Measurements from ENCODE around the gene TRMO. TPM values are rescaled to one million over a fixed set of nuclear protein-coding genes. Genes with fewer than 3 reads are reported as not detected.

TRMO gene
- total and polyA plus RNA-seq, 9 of the 15 experiments (the other 6 are each of a cell fraction or from before 2014, with no cell fraction given) = 5.6 to 22.4 (median 16.2) TPM

GRCh38 chr9:97921959-97922724 lies at the start of gene TRMO (continued):
- TF ChIP-seq STAT5A (IDR thresholded peaks at IDR 0.05; ENCODE audit: borderline replicate concordance, low read length) (peak; percentile 49; the same call in 1 of the 2 replicates), CEBPB (tag; IDR thresholded peaks at IDR 0.05) (peak; percentile 24; the same call in 1 of the 2 replicates), COPS2 (conservative IDR thresholded peaks at IDR 0.05) (no peak), FOXA3 (CRISPR knock-in tag; conservative IDR thresholded peaks at IDR 0.05 in 1 of 2, IDR thresholded peaks at IDR 0.05 in 1 of 2) (peak; percentile 5 to 60; a peak in 2 of 4 replicates), ATF1 (CRISPR knock-in tag; IDR thresholded peaks at IDR 0.05) (no peak; the same call in none of the 2 replicates), ATF1 (tag; IDR thresholded peaks at IDR 0.05) (peak; percentile 100), PCBP1 (IDR thresholded peaks at IDR 0.05; ENCODE audit: low read depth, low read length, poor library complexity, severe bottlenecking) (no peak), OTX1 (CRISPR knock-in tag; IDR thresholded peaks at IDR 0.05) (peak; percentile 95; the same call in 1 of the 2 replicates), MYC (IDR thresholded peaks at IDR 0.05; ENCODE audit: low read depth, low read length) (peak; percentile 95), MYC (CRISPR knock-in tag; IDR thresholded peaks at IDR 0.05; ENCODE audit: borderline replicate concordance, low read depth) (peak; percentile 97), ZBTB26 (CRISPR knock-in tag; IDR thresholded peaks at IDR 0.05) (no peak; the same call in 1 of the 2 replicates), ZNF184 (CRISPR knock-in tag; IDR thresholded peaks at IDR 0.05) (no peak), GATA2 (CRISPR knock-in tag; IDR thresholded peaks at IDR 0.05) (no peak), SOX6 (IDR thresholded peaks at IDR 0.05) (peak; percentile 91), SMAD3 (CRISPR knock-in tag; conservative IDR thresholded peaks at IDR 0.05) (peak; percentile 77; the same call in 1 of the 2 replicates), TEAD2 (tag; IDR thresholded peaks at IDR 0.05) (no peak), SIX5 (IDR thresholded peaks at IDR 0.05; ENCODE audit: borderline replicate concordance in 1 of 2, insufficient read depth in 1 of 2, low read depth in 1 of 2, low read length in 2 of 2) (no peak; a peak in 1 of 4 replicates), CHD2 (IDR thresholded peaks at IDR 0.05; ENCODE audit: low read depth, low read length) (no peak; the same call in 1 of the 2 replicates), JUNB (CRISPR knock-in tag; conservative IDR thresholded peaks at IDR 0.05) (peak; percentile 100), CBX3 (IDR thresholded peaks at IDR 0.05; ENCODE audit: borderline replicate concordance in 1 of 2, low read length in 2 of 2) (peak in 1 of 2 experiments; percentile 76; a peak in 1 of 3 replicates), ZBTB17 (CRISPR knock-in tag; IDR thresholded peaks at IDR 0.05) (peak; percentile 88), SIN3A (IDR thresholded peaks at IDR 0.05; ENCODE audit: borderline replicate concordance in 2 of 2, control insufficient read depth in 1 of 2, low read depth in 2 of 2, low read length in 2 of 2) (peak; percentile 94 to 95; a peak in 3 of 4 replicates)
- TF ChIP-seq, protein P1, sequence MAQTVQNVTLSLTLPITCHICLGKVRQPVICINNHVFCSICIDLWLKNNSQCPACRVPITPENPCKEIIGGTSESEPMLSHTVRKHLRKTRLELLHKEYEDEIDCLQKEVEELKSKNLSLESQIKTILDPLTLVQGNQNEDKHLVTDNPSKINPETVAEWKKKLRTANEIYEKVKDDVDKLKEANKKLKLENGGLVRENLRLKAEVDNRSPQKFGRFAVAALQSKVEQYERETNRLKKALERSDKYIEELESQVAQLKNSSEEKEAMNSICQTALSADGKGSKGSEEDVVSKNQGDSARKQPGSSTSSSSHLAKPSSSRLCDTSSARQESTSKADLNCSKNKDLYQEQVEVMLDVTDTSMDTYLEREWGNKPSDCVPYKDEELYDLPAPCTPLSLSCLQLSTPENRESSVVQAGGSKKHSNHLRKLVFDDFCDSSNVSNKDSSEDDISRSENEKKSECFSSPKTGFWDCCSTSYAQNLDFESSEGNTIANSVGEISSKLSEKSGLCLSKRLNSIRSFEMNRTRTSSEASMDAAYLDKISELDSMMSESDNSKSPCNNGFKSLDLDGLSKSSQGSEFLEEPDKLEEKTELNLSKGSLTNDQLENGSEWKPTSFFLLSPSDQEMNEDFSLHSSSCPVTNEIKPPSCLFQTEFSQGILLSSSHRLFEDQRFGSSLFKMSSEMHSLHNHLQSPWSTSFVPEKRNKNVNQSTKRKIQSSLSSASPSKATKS (CRISPR knock-in tag; IDR thresholded peaks at IDR 0.05) = peak; percentile 64; the same call in 1 of the 2 replicates
- TF ChIP-seq, protein P2, sequence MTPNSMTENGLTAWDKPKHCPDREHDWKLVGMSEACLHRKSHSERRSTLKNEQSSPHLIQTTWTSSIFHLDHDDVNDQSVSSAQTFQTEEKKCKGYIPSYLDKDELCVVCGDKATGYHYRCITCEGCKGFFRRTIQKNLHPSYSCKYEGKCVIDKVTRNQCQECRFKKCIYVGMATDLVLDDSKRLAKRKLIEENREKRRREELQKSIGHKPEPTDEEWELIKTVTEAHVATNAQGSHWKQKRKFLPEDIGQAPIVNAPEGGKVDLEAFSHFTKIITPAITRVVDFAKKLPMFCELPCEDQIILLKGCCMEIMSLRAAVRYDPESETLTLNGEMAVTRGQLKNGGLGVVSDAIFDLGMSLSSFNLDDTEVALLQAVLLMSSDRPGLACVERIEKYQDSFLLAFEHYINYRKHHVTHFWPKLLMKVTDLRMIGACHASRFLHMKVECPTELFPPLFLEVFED (CRISPR knock-in tag; conservative IDR thresholded peaks at IDR 0.05) = no peak; the same call in 1 of the 2 replicates
